ENCODE data around the gene SLC34A1.
"Not testable (repeated sequence)": the region's sequence is repeated elsewhere in the genome, so short reads cannot be mapped to it uniquely, and the experiment has no call there.

Gene SLC34A1

GRCh38 chr5:177368869-177369644, 15.2 kb upstream of the SLC34A1 start:
- no peak for DNase-seq (ENCODE audit: low read depth)

GRCh38 chr5:177369645-177370440, 14.4 kb upstream of the SLC34A1 start:
- DNase-seq (ENCODE audit: low read depth), result no peak

DNA sequence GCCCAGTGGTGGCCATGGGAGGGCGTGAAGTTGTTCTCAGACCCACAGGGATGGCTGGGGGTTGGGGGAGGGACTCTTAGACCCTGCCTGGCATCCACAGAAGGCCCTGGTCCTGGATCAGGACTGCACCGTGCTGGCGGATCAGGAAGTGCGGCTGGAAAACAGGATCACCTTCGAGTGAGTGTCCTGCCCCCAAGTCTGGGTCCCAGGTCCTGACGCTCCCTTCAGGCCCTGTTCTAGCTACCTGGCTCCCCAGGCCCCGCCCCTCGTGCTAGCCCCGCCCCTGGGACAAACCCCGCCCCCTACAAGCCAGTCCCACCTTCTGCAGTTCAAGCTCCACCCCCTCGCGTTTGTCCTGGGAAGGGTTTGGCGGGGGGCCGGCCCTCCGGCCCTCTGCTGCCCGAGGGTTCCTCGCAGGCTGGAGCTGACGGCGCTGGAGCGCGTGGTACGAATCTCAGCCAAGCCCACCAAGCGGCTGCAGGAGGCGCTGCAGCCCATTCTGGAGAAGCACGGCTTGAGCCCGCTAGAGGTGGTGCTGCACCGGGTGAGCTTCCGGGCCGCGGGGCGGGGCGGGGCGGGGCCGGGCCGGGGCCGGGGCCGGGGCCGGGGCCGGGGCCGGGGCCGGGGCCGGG, 13.6 kb upstream of the SLC34A1 start:
- DNase-seq (ENCODE audit: low read depth), result no peak

DNA sequence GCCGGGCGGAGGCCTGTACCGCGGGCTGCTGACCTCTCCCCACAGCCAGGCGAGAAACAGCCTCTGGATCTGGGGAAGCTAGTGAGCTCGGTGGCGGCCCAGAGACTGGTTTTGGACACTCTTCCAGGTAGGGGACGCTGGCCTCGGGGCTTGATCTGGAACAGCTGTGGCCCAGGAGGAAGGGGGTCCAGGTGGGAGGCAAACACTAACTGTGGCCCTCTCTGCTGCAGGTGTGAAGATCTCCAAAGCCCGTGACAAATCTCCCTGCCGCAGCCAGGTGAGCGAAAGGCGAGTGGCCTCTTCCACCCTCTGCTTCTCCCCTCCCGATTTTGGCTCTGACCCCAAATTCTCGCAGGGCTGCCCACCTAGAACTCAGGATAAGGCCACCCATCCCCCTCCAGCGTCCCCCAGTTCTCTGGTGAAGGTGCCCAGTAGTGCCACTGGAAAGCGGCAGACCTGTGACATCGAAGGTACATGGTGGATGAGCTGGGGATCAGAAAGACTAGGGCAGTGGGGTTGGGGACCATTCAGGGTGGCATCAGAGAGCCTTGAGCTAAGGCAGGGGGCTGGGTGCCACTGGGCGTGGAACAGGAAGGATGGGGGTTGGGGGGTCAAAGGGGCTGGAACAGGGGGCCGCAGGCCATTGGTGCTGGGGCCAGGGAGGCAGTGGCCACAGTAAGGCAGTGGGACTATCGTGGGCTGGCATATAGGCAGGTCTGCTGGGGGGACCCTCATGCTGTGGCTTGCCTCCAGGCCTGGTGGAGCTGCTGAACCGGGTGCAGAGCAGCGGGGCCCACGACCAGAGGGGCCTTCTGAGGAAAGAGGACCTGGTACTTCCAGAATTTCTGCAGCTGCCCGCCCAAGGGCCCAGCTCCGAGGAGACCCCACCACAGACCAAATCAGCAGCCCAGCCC, 12.9 kb upstream of the SLC34A1 start:
- no peak for DNase-seq (ENCODE audit: low read depth)

DNA sequence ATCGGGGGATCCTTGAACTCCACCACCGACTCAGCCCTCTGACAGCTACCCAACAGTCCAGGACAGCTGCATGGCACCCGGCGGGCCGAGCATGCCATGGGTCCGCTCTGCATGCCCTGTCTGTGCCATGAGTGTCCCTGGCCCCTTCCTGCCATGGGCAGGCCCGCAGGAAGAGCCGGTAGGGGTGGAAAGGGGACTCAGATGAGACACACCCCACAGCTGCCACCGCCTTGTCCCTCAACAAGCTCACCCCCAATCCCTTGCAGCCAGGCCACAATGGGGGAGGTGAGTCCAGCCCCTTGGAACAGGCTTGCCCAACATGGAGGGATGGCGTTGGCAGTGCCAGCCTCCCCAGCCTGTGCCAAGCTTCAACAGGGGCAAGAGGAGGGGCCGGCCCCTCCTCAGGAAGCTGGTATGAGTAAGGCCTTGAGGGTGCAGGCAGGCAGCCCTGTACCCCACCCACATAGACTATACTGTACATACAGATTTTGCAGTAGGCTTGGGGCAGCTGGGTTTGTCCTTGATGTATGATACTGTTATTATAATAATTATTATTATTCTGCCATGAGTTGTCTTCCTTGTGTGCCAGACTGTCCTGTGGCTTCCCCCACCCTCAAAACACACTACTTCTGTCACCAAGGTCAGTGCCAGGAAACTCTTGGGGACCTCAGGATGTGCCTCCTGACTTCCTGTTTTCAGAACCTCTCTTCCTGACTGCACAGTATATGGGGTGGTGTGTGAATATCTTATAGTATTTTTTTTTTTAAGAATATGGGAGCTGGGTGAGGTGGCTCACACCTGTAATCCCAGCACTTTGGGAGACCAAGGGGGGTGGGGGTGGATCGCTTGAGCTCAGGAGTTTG, 12.0 kb upstream of the SLC34A1 start:
- DNase-seq (ENCODE audit: low read depth), result no peak

- no peak for DNase-seq (ENCODE audit: low read depth)
These were observed 11.3 kb upstream of the SLC34A1 start for GRCh38 chr5:177372910-177373309.

DNA sequence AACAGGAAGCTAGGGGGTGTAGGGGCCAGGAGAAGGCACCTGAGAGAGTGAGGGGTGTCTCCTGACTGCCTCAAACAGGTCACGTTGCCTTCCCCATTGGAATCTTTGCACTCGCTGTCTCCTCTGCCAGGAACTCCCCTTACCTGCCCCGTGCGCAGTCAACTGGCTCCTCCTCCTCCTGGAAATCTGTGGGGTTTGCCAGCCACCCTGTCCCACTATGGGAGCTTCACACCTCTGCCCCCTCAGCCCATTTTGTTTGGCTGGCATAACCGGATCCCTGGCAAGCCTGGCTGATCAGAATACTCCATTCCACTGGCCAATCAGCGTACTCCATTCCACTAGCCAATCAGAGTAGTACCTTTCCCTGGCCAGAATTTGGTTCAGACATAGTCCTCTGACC, 10.4 kb upstream of the SLC34A1 start:
- DNase-seq (ENCODE audit: low read depth), result no peak

DNA sequence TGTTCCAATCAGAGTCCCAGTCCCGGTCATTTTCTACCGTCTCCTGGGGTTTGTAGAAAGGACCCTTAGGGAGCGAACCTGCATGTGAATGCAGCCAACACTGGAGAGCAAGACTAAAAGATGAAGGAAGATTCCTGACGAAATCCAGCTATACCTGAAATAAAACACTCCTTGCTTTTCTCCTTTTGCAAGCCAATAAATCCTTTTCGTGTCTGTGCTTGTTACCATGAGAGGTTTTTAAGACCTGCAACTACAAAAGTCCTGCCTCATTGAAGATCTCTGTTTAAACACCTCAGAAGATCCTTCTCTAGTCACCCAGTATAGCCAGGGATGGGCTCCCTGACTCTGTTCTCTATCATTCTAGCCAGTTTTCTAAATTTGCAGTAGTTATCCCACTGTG, 10.0 kb upstream of the SLC34A1 start:
- no peak for DNase-seq (ENCODE audit: low read depth)

DNA sequence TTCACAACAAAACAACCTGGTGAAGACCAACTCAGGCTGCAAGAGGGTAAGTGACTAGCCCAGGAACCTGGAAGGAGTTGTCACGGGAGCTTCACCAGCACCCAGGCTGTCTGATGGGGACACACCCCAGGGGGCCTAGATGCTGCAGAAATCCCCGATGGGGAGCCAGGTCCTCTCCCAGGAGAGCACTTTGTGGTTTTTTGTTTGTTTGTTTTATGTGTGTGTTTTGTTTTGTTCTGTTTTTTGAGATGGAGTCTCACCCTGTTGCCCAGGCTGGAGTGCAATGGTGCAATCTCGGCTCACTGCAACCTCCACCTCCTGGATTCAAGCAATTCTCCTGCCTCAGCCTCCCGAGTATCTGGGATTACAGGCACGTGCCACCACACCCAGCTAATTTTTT, 8.7 kb upstream of the SLC34A1 start:
- DNase-seq (ENCODE audit: low read depth), result not testable (repeated sequence)

GRCh38 chr5:177376107-177376506, 8.1 kb upstream of the SLC34A1 start:
- no peak for DNase-seq (ENCODE audit: low read depth)

DNA sequence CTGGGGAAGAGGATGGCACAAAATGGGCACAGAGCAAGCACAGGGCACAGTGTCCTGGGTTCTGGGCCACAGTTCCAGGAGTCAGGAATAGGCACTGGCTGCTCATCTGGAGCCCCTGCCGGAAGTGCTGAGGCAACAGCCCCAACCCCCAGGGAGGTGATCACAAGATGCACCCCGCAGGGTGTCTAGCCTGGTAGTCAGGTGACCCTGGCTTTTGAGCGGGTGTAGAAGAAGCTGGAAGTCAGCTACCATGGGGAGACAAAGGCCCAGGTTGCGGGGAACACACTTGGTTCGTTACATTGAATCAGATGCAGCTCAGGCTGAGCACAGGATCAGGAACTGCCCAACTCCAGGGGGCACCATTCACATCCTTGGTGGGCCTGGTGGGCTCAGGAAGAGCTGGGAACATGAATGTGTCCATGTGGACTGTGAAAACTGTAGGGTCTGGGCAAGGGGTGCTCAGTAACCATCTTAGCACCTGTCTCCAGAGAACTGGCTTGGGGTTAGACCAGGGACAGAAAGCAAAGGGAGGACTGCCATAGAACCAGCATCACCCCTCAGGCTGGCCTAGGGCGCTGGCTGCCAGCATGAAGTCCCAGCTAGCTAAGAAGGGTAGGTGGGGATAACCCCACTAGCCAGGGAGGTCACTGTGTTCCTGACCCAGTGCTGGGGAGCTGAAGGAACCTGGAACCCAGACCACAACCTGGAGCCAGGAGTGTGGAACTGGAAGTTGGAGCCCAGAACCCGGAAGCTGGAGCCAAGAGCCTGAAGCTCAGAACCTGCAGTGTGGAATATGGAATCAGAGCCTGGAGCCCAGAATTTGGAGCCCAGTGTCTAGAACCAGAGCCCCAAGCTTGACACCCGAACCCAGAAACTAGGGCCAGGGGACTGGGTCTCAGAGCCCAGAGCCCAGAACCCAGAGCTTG, 6.1 kb upstream of the SLC34A1 start:
- DNase-seq (ENCODE audit: low read depth), result no peak

DNA sequence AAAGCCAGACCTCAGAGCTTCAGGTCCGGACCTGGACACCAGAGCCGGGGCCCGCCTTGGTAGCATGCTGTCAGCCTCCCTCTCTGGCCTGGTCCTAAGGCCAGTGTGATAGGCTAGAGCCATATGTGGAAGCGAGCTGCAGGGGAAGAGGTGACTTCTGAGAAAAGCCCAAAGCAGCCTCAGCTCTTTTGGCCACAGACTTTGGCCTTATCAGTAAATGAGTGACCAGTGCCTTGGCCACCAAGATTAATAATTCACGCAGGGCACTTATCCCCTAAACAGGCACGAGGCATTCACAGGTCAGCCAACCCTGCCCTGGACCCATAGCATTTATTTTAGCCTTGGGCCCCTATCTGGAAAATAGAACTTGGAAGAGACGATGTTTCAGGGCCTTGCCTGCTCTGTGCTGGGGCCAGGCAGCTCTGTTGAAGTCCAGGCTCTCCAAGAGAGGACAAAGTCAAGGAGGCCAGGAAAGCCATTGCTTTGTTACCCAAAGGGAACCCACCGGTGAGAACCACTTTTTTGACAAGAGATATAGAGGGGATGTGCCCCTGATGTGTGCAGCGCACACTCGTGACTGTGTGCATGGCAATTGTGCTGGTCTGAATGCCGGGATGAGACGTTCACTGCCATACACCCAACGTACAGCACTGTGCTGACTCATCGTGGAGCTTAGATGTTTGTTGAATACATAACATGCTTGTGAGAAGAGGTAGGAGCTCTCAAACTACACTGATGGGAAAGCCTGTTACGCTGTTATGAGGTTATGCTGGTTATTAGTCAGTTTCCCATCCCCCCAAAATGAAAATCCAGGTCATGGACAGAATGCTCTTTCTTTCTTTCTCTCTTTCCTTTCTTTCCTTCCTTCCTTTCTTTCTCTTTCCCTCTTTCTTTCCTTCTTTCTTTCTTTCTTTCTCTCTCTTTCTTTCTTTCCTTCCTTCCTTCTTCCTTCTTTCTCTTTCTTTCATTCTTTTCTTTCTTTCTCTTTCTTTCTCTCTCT, 5.0 kb upstream of the SLC34A1 start:
- no peak for DNase-seq (ENCODE audit: low read depth)

GRCh38 chr5:177380805-177381126, 3.5 kb upstream of the SLC34A1 start:
- no peak for DNase-seq (ENCODE audit: low read depth)

- DNase-seq (ENCODE audit: low read depth), result no peak
These were observed 1.7 kb upstream of the SLC34A1 start for GRCh38 chr5:177382423-177383029.

DNA sequence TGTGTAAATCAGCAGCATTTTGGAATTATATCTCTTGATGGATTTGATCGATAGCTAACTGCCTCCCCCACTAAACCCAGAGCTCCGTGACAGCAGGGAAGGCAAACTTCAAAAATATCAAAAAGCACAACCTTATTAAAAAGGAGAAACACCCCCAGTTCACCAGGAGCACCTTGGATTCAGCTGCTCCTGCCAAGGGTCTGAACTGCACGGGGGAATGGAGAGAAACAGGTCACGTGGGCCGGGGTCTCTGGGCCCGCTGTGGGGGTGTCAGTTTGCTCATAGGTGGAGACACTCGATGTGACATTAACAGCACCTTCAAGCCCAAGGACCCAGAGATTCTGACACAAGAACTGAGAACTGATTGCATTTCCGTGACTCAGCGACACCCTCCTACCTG, 1.1 kb upstream of the SLC34A1 start:
- no peak for DNase-seq (ENCODE audit: low read depth)

DNA sequence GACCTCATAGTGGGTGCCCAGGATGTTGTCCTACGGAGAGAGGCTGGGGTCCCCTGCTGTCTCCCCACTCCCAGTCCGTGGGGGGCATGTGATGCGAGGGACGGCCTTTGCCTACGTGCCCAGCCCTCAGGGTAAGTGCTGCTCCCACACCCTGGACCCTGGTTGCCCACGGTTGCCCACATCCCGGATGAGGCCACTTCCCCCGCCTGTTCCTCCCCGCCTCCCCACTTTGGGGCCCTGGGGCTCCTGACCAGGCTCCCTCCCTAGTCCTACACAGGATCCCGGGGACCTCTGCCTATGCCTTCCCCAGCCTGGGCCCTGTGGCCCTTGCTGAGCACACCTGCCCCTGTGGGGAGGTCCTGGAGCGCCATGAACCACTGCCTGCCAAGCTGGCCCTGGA, 1.5 kb downstream of the SLC34A1 start:
- DNase-seq (ENCODE audit: low read depth), result no peak

DNA sequence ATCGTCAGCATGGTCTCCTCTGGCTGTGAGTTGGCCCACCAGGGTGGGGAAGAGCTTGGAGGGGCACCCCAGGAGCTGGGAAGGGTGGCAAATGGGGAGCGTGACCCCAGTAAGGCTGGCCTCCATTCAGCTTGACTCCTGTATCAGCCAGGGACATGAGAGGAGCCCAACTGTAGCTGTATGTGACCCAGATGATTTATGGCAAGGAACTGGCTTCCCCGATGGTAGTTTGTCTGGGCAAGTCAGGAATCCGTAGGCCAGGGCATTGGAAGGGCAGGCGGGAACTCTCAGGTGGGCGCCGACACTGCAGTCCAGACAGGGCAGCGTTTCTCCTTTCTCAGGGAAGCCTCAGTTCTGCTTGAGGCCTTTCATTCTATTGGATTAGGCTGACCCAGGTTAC, 2.3 kb downstream of the SLC34A1 start:
- DNase-seq (ENCODE audit: low read depth), result no peak

- DNase-seq (ENCODE audit: low read depth), result no peak
These were observed 3.2 kb downstream of the SLC34A1 start for GRCh38 chr5:177387405-177387804.

All from GM04504 (cell line).